Measurements from ENCODE around the gene SHC4. TPM values are rescaled to one million over a fixed set of nuclear protein-coding genes. Genes with fewer than 3 reads are reported as not detected.

Gene SHC4
- total and polyA plus RNA-seq, 9 of the 15 experiments (the other 6 are each of a cell fraction or from before 2014, with no cell fraction given) = 0.43 to 1.2 (median 0.67) TPM

- TF ChIP-seq ZNF644 (tag; IDR thresholded peaks at IDR 0.05; ENCODE audit: low read depth) = no peak
- TF ChIP-seq XRCC5 (IDR thresholded peaks at IDR 0.05; ENCODE audit: low read depth, low read length) = no peak
- no peak for TF ChIP-seq E4F1 (CRISPR knock-in tag; IDR thresholded peaks at IDR 0.05; ENCODE audit: borderline replicate concordance)
- TF ChIP-seq ZNF583 (CRISPR knock-in tag; IDR thresholded peaks at IDR 0.05) = no peak
- TF ChIP-seq FOXK1 (CRISPR knock-in tag; IDR thresholded peaks at IDR 0.05; ENCODE audit: borderline replicate concordance) = no peak
- 0 out of 2 replicates have a peak, but pooled peaks have one; percentile 10 for TF ChIP-seq STAT5A (IDR thresholded peaks at IDR 0.05; ENCODE audit: borderline replicate concordance, low read length)
- no peak for TF ChIP-seq ZNF277 (CRISPR knock-in tag; IDR thresholded peaks at IDR 0.05; ENCODE audit: borderline replicate concordance)
- no peak for TF ChIP-seq HDAC1 (IDR thresholded peaks at IDR 0.05)
- no peak for TF ChIP-seq NR2C2 (CRISPR knock-in tag; IDR thresholded peaks at IDR 0.05)
- TF ChIP-seq NR2C2 (tag; IDR thresholded peaks at IDR 0.05) = no peak
- no peak for TF ChIP-seq ZNF75A (CRISPR knock-in tag; IDR thresholded peaks at IDR 0.05)
- no peak for TF ChIP-seq KDM2B (CRISPR knock-in tag; IDR thresholded peaks at IDR 0.05)
- no peak for TF ChIP-seq TARDBP (IDR thresholded peaks at IDR 0.05)
- TF ChIP-seq ZNF347 (CRISPR knock-in tag; IDR thresholded peaks at IDR 0.05; ENCODE audit: low read depth) = no peak
- TF ChIP-seq DDX20 (tag; IDR thresholded peaks at IDR 0.05; ENCODE audit: low read depth) = no peak
- TF ChIP-seq GTF2E2 (tag; IDR thresholded peaks at IDR 0.05) = peak; percentile 47; the same call in 1 of the 2 replicates
- TF ChIP-seq CEBPG (CRISPR knock-in tag; IDR thresholded peaks at IDR 0.05) = no peak
- TF ChIP-seq CEBPG (tag; conservative IDR thresholded peaks at IDR 0.05 in 1 of 2, IDR thresholded peaks at IDR 0.05 in 1 of 2) = 0 out of 4 replicates have a peak, but pooled peaks of 1 of the 2 experiments have one; percentile 34
- no peak for TF ChIP-seq BACH1 (tag; IDR thresholded peaks at IDR 0.05)
- peak; percentile 45; the same call in 1 of the 2 replicates for TF ChIP-seq TCF3 (CRISPR knock-in tag; IDR thresholded peaks at IDR 0.05)
- TF ChIP-seq NFE2 (IDR thresholded peaks at IDR 0.05; ENCODE audit: low read depth) = peak; percentile 11; the same call in 1 of the 2 replicates
- no peak for TF ChIP-seq BCL6 (CRISPR knock-in tag; IDR thresholded peaks at IDR 0.05)
- TF ChIP-seq, protein P1, sequence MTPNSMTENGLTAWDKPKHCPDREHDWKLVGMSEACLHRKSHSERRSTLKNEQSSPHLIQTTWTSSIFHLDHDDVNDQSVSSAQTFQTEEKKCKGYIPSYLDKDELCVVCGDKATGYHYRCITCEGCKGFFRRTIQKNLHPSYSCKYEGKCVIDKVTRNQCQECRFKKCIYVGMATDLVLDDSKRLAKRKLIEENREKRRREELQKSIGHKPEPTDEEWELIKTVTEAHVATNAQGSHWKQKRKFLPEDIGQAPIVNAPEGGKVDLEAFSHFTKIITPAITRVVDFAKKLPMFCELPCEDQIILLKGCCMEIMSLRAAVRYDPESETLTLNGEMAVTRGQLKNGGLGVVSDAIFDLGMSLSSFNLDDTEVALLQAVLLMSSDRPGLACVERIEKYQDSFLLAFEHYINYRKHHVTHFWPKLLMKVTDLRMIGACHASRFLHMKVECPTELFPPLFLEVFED (CRISPR knock-in tag; conservative IDR thresholded peaks at IDR 0.05) = 0 out of 2 replicates have a peak, but pooled peaks have one; percentile 11
- TF ChIP-seq ETV1 (tag; conservative IDR thresholded peaks at IDR 0.05; ENCODE audit: low read depth) = no peak
Observed at GRCh38 chr15:48946074-48946839, 17.5 kb downstream of the SHC4 start (continued).

Data from K562 (cell line).